WTC11 (cell line): ENCODE measurements around the gene HSPB6. TPM values are rescaled to one million over a fixed set of nuclear protein-coding genes. Genes with fewer than 3 reads are reported as not detected.

ENCODE experiments used
- ATAC-seq: fragments of 200-7000 bp; cut with Tn5 transposase; 2 replicates; pipeline ENCODE4 v1.10.0; 2021; ENCODE audit warnings: mild to moderate bottlenecking, moderate library complexity
- CTCF ChIA-PET: fragments of 300-600 bp; sonication (Branson Sonifier 250); formaldehyde crosslinking; loops from one replicate; lab custom pipeline; 2021; ENCODE audit warnings: antibody characterized with exemption; lab: Charles Lee
- POLR2A ChIA-PET: fragments of 350-600 bp; sonication (Branson Sonifier 250); formaldehyde crosslinking; loops from one replicate; lab custom pipeline; 2021; ENCODE audit warnings: antibody characterized with exemption; lab: Charles Lee
- DNase-seq: peaks from one replicate; pipeline ENCODE4 v3.0.0; 2021; ENCODE audit warnings: low spot score
- H3K27ac Mint-ChIP-seq: 2 replicates; pipeline ENCODE4 v1.8.0; 2021; ENCODE audit warnings: mixed read lengths
- H3K27me3 Mint-ChIP-seq: 2 replicates; pipeline ENCODE4 v1.8.0; 2021; ENCODE audit warnings: low read depth, mild to moderate bottlenecking, moderate library complexity, mixed read lengths
- H3K36me3 Mint-ChIP-seq: 2 replicates; pipeline ENCODE4 v1.8.0; 2021; ENCODE audit warnings: mixed read lengths
- H3K4me1 Mint-ChIP-seq: 2 replicates; pipeline ENCODE4 v1.8.0; 2022; ENCODE audit warnings: mixed read lengths
- H3K4me3 Mint-ChIP-seq: 2 replicates; pipeline ENCODE4 v1.8.0; 2021; ENCODE audit warnings: mild to moderate bottlenecking, moderate library complexity, mixed read lengths
- H3K9me3 Mint-ChIP-seq: 2 replicates; pipeline ENCODE4 v1.8.0; 2021; ENCODE audit warnings: mixed read lengths
- FOXK1 ChIP-seq: sonication (generic); formaldehyde crosslinking; IDR thresholded peaks from 2 replicates; pipeline ENCODE4 v1.8.0; 2022; ENCODE audit warnings: mild to moderate bottlenecking, moderate library complexity, missing genetic modification reagents
- GTF2I ChIP-seq: fragments of 250-450 bp; sonication (Bioruptor Pico); conservative IDR thresholded peaks from 2 replicates; pipeline ENCODE4 v1.4.0; 2021; ENCODE audit warnings: mild to moderate bottlenecking
- NR1H2 ChIP-seq: sonication (generic); formaldehyde crosslinking; IDR thresholded peaks from 2 replicates; pipeline ENCODE4 v1.9.0; 2021; ENCODE audit warnings: mild to moderate bottlenecking, moderate library complexity, missing genetic modification reagents
- NR2C2 ChIP-seq: sonication (generic); formaldehyde crosslinking; IDR thresholded peaks from 2 replicates; pipeline ENCODE4 v1.8.0; 2022; ENCODE audit warnings: mild to moderate bottlenecking, missing genetic modification reagents
- OVOL2 ChIP-seq: fragments of 250-450 bp; sonication (Bioruptor Pico); IDR thresholded peaks from 2 replicates; pipeline ENCODE4 v1.9.0; 2021; ENCODE audit warnings: mild to moderate bottlenecking, borderline replicate concordance
- SMAD4 ChIP-seq: sonication (generic); formaldehyde crosslinking; IDR thresholded peaks from 2 replicates; pipeline ENCODE4 v1.8.0; 2022; ENCODE audit warnings: mild to moderate bottlenecking, missing genetic modification reagents
- SP1 ChIP-seq: sonication (generic); formaldehyde crosslinking; conservative IDR thresholded peaks from 2 replicates; pipeline ENCODE4 v1.8.1; 2022; ENCODE audit warnings: missing genetic modification reagents
- TP53 ChIP-seq: sonication (generic); formaldehyde crosslinking; IDR thresholded peaks from 2 replicates; pipeline ENCODE4 v1.8.1; 2023; ENCODE audit warnings: mild to moderate bottlenecking, missing genetic modification reagents
- ZNF219 ChIP-seq: sonication (generic); formaldehyde crosslinking; IDR thresholded peaks from 2 replicates; pipeline ENCODE4 v1.8.0; 2023; ENCODE audit warnings: missing genetic modification reagents, mild to moderate bottlenecking, borderline replicate concordance
- ZNF671 ChIP-seq: fragments of 250-450 bp; sonication (Bioruptor Pico); IDR thresholded peaks from 2 replicates; pipeline ENCODE4 v1.8.0; 2021; ENCODE audit warnings: mild to moderate bottlenecking
- total RNA-seq: library from RNA; stranded (reverse); gene quantifications from 3 replicates; pipeline ENCODE4 v1.2.3, GENCODE V29; 2021
- TF ChIP-seq, protein P1 (sequence below): sonication (generic); formaldehyde crosslinking; IDR thresholded peaks from 2 replicates; pipeline ENCODE4 v1.8.0; 2023; ENCODE audit warnings: mild to moderate bottlenecking, missing genetic modification reagents
- TF ChIP-seq, protein P2 (sequence below): sonication (generic); formaldehyde crosslinking; IDR thresholded peaks from 2 replicates; pipeline ENCODE4 v1.8.0; 2022; ENCODE audit warnings: mild to moderate bottlenecking, missing genetic modification reagents
- TF ChIP-seq, protein P3 (sequence below): fragments of 250-450 bp; sonication (Bioruptor Pico); IDR thresholded peaks from 2 replicates; pipeline ENCODE4 v1.8.0; 2021; ENCODE audit warnings: mild to moderate bottlenecking
- TF ChIP-seq, protein P4 (sequence below): sonication (generic); formaldehyde crosslinking; IDR thresholded peaks from 2 replicates; pipeline ENCODE4 v1.8.1; 2022; ENCODE audit warnings: low read depth, mild to moderate bottlenecking, moderate library complexity, missing genetic modification reagents, borderline replicate concordance
- TF ChIP-seq, protein P5 (sequence below): sonication (generic); formaldehyde crosslinking; IDR thresholded peaks from 2 replicates; pipeline ENCODE4 v1.8.0; 2022; ENCODE audit warnings: missing genetic modification reagents

HSPB6 gene
- total RNA-seq, 1 experiment from 2014 or later, result 1.7 TPM

DNA sequence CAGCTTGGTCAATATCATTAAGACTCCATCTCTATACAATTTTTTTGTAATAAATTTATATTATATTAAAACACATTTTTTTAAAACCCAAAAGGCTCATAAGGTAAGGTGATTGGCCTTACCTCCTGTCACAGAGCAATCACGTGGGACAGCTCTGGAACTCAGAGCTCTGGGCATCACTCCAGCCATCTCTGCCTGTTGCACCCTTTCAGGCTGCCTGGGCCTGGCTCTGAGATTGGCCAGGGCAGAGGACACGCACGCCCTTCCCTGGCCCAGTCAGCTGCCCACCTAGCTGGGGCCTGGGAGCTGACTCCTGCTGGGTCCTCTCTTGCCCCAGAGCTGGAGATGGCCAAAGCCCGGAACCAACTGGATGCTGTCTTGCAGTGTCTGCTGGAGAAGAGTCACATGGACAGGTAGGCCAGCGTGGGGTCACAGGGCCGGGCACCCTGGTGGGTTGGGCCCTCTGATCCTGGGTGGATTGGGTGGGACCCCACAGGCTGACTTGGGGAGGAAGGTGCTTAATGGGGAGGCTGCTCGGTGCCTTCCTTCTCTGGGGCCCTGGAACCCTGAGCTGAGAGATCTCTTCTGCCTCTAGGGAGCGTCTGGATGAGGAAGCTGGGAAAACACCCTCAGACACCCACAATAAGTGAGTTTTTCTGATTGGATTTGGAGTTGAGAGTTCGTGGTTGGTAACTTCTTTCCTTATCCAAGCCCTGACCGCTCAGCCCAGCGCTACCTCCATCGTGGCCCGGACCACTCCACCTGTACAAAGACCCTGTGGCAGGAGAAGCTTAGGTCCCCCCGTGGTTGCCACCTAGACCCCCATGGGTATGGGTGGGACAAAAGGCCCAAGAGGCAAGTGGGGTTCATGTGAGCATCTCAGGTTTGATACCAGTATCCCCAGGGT, 4.7 kb downstream of the HSPB6 start (continued):
- TF ChIP-seq, protein P1, sequence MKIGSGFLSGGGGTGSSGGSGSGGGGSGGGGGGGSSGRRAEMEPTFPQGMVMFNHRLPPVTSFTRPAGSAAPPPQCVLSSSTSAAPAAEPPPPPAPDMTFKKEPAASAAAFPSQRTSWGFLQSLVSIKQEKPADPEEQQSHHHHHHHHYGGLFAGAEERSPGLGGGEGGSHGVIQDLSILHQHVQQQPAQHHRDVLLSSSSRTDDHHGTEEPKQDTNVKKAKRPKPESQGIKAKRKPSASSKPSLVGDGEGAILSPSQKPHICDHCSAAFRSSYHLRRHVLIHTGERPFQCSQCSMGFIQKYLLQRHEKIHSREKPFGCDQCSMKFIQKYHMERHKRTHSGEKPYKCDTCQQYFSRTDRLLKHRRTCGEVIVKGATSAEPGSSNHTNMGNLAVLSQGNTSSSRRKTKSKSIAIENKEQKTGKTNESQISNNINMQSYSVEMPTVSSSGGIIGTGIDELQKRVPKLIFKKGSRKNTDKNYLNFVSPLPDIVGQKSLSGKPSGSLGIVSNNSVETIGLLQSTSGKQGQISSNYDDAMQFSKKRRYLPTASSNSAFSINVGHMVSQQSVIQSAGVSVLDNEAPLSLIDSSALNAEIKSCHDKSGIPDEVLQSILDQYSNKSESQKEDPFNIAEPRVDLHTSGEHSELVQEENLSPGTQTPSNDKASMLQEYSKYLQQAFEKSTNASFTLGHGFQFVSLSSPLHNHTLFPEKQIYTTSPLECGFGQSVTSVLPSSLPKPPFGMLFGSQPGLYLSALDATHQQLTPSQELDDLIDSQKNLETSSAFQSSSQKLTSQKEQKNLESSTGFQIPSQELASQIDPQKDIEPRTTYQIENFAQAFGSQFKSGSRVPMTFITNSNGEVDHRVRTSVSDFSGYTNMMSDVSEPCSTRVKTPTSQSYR (CRISPR knock-in tag), result no peak
- TF ChIP-seq SMAD4 (CRISPR knock-in tag) (no peak), TP53 (CRISPR knock-in tag) (no peak), GTF2I (CRISPR knock-in tag) (no peak), FOXK1 (CRISPR knock-in tag) (no peak)
- TF ChIP-seq, protein P2, sequence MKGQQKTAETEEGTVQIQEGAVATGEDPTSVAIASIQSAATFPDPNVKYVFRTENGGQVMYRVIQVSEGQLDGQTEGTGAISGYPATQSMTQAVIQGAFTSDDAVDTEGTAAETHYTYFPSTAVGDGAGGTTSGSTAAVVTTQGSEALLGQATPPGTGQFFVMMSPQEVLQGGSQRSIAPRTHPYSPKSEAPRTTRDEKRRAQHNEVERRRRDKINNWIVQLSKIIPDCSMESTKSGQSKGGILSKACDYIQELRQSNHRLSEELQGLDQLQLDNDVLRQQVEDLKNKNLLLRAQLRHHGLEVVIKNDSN (CRISPR knock-in tag), result no peak
- TF ChIP-seq, protein P3, sequence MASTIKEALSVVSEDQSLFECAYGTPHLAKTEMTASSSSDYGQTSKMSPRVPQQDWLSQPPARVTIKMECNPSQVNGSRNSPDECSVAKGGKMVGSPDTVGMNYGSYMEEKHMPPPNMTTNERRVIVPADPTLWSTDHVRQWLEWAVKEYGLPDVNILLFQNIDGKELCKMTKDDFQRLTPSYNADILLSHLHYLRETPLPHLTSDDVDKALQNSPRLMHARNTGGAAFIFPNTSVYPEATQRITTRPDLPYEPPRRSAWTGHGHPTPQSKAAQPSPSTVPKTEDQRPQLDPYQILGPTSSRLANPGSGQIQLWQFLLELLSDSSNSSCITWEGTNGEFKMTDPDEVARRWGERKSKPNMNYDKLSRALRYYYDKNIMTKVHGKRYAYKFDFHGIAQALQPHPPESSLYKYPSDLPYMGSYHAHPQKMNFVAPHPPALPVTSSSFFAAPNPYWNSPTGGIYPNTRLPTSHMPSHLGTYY (CRISPR knock-in tag), result no peak

DNA sequence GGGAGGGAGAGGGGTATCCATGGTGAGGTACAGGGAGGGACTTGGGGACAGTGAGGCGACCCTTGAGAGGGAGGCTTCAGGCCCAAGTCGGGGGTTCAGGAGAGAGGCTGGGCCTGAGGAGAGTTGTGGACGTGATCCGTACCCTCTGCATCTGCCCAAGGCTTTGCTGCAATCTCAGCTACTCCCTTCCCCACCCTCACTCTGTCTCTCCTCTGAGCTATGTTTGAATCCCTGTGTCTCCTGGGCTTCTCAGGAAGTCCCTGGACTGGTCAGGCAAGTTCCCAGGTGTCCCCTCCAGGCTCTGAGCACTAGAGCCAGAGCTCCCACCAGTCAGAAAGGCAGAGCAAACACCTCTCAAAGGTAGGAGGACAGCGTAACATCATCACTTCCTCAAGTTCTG, 6.7 kb downstream of the HSPB6 start:
- TF ChIP-seq, protein P2 (CRISPR knock-in tag), result no peak
- TF ChIP-seq, protein P4, sequence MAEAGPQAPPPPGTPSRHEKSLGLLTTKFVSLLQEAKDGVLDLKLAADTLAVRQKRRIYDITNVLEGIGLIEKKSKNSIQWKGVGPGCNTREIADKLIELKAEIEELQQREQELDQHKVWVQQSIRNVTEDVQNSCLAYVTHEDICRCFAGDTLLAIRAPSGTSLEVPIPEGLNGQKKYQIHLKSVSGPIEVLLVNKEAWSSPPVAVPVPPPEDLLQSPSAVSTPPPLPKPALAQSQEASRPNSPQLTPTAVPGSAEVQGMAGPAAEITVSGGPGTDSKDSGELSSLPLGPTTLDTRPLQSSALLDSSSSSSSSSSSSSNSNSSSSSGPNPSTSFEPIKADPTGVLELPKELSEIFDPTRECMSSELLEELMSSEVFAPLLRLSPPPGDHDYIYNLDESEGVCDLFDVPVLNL, result no peak
- TF ChIP-seq OVOL2, result no peak
- ChIA-PET CTCF (interaction anchor here (1.1 kb wide), 1 partner anchor 34 kb away, joined by 3 read pairs; no protein-coding TSS in a partner anchor), POLR2A (no interaction called here)
- peak overlapping the region; percentile 33; the same call in 1 of the 2 replicates for H3K4me3 Mint-ChIP-seq
- H3K36me3 Mint-ChIP-seq, result no peaks in the 10 kb centered on the region
- DNase-seq (no peak), ATAC-seq (no peak)
- no peak overlapping the region for H3K27ac Mint-ChIP-seq
- no peaks in the 10 kb centered on the region for H3K9me3 Mint-ChIP-seq
- peaks cover 6% of the 10 kb centered on the region for H3K27me3 Mint-ChIP-seq
- H3K4me1 Mint-ChIP-seq, result peaks cover 18% of the 10 kb centered on the region

DNA sequence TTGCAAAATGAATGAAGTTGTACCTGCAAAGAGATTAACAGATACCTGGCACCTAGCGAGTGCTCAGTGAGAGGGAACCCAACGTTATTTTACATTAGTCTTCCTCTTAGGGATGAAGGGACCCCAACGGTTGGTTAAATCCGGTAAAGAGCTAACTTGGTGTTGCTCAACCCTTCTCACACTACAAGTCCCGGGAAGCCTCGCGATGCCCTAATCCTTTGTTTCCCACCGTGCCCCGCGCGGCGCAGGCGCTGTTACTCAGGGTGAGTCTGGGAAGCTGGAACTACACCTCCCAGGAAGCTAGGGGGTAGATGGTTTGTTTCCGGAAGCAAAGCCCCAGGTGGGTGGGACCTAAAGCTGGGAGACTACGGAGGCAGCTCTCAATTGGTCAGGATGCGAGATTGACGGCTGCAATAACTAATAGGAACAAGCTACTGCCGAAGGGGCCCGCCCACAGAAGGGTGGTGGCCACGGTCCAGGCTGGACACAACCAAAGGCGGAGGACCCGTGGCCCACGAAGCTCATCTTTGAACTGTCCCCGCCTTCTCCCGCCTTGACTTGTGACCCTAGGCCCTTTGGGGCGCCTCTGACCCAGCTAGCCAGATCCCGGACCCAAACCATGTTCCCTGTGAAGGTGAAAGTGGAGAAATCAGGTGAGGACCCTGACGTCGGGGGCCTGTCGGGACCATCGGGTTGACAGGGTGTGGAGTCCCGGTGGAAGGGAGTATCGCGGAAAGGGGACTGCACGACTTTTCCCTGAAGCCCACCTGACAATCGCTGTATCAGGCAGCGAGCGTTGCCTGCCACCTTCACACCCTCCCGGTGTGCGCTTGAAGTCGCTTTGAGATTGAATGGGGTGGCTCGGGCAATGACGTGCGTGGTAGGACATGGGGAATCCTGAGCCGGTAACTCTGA, 8.5 kb downstream of the HSPB6 start, which contains the start of gene LIN37:
TSS of gene LIN37 (plus strand) at position 471 of the 915 bp plus-strand sequence. CDS start at position 620, 149 bp downstream.
- H3K4me1 Mint-ChIP-seq, result peaks cover 21% of the 10 kb centered on the region
- DNase-seq (peak; percentile 99), ATAC-seq (peak; percentile 84)
- no peaks in the 10 kb centered on the region; the same call in 1 of the 2 replicates for H3K27me3 Mint-ChIP-seq
- H3K36me3 Mint-ChIP-seq, result no peaks in the 10 kb centered on the region
- POLR2A ChIA-PET, result interaction anchor here (0.5 to 1.2 kb wide), 6 partner anchors 9 to 136 kb away, joined by 3 to 11 read pairs (median 4); partner anchors contain the start of genes COX6B1, HSPB6 and PROSER3
- H3K9me3 Mint-ChIP-seq, result no peaks in the 10 kb centered on the region
- peak within 1 kb of the TSS; percentile 96 for H3K4me3 Mint-ChIP-seq
- CTCF ChIA-PET, result interaction anchor here (0.7 to 2.2 kb wide), 26 partner anchors 8 to 704 kb away, joined by 3 to 23 read pairs (median 4); partner anchors contain the start of genes KIRREL2 and THAP8
- H3K27ac Mint-ChIP-seq, result peak within 1 kb of the TSS; percentile 85
- no peak for TF ChIP-seq ZNF219
- TF ChIP-seq ZNF671 (CRISPR knock-in tag), result no peak
- TF ChIP-seq GTF2I (CRISPR knock-in tag), result no peak
- peak; percentile 92 for TF ChIP-seq SP1 (CRISPR knock-in tag)
- TF ChIP-seq NR1H2 (CRISPR knock-in tag), result no peak
- TF ChIP-seq, protein P5, sequence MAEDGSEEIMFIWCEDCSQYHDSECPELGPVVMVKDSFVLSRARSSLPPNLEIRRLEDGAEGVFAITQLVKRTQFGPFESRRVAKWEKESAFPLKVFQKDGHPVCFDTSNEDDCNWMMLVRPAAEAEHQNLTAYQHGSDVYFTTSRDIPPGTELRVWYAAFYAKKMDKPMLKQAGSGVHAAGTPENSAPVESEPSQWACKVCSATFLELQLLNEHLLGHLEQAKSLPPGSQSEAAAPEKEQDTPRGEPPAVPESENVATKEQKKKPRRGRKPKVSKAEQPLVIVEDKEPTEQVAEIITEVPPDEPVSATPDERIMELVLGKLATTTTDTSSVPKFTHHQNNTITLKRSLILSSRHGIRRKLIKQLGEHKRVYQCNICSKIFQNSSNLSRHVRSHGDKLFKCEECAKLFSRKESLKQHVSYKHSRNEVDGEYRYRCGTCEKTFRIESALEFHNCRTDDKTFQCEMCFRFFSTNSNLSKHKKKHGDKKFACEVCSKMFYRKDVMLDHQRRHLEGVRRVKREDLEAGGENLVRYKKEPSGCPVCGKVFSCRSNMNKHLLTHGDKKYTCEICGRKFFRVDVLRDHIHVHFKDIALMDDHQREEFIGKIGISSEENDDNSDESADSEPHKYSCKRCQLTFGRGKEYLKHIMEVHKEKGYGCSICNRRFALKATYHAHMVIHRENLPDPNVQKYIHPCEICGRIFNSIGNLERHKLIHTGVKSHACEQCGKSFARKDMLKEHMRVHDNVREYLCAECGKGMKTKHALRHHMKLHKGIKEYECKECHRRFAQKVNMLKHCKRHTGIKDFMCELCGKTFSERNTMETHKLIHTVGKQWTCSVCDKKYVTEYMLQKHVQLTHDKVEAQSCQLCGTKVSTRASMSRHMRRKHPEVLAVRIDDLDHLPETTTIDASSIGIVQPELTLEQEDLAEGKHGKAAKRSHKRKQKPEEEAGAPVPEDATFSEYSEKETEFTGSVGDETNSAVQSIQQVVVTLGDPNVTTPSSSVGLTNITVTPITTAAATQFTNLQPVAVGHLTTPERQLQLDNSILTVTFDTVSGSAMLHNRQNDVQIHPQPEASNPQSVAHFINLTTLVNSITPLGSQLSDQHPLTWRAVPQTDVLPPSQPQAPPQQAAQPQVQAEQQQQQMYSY (CRISPR knock-in tag), result peak; percentile 37; the same call in 1 of the 2 replicates
- peak; percentile 93 for TF ChIP-seq FOXK1 (CRISPR knock-in tag)
- TF ChIP-seq NR2C2 (CRISPR knock-in tag), result 0 out of 2 replicates have a peak, but pooled peaks have one; percentile 54
- TF ChIP-seq, protein P2 (CRISPR knock-in tag), result 0 out of 2 replicates have a peak, but pooled peaks have one; percentile 44
